Calu3 (cell line): ENCODE measurements around the gene DENND11. TPM values are rescaled to one million over a fixed set of nuclear protein-coding genes. Genes with fewer than 3 reads are reported as not detected.

Experiments used
- BruUV-seq: library from RNA; stranded (reverse); fragments of 400-500 nt; replicated peaks from 2 replicates; lab custom pipeline; 2021; lab: Mats Ljungman, UMichigan
- CTCF ChIA-PET: fragments of 300-600 bp; sonication (Branson Sonifier 250); formaldehyde crosslinking; loops from one replicate; lab custom pipeline; 2022; ENCODE audit warnings: antibody characterized with exemption; lab: Charles Lee
- DNase-seq: peaks from one replicate; pipeline ENCODE4 v3.0.0; 2022
- H3K27ac Mint-ChIP-seq: one replicate; pipeline ENCODE4 v1.8.0; 2022; ENCODE audit warnings: mixed read lengths; ENCODE audit not compliant: unreplicated experiment
- H3K27me3 Mint-ChIP-seq: one replicate; pipeline ENCODE4 v1.8.0; 2022; ENCODE audit warnings: mixed read lengths; ENCODE audit not compliant: unreplicated experiment
- H3K36me3 Mint-ChIP-seq: one replicate; pipeline ENCODE4 v1.8.0; 2022; ENCODE audit warnings: mild to moderate bottlenecking, moderate library complexity, mixed read lengths; ENCODE audit not compliant: insufficient read depth, unreplicated experiment
- H3K4me1 Mint-ChIP-seq: one replicate; pipeline ENCODE4 v1.8.0; 2022; ENCODE audit warnings: mild to moderate bottlenecking, low read depth, mixed read lengths; ENCODE audit not compliant: unreplicated experiment
- H3K4me3 Mint-ChIP-seq: one replicate; pipeline ENCODE4 v1.8.0; 2022; ENCODE audit warnings: mild to moderate bottlenecking, low read depth, moderate library complexity, mixed read lengths; ENCODE audit not compliant: unreplicated experiment
- H3K9me3 Mint-ChIP-seq: one replicate; pipeline ENCODE4 v1.8.0; 2022; ENCODE audit warnings: low read depth, mixed read lengths; ENCODE audit not compliant: unreplicated experiment
- intact Hi-C: fragments of 100-400 bp; cut with micrococcal nuclease; formaldehyde crosslinking; loops from one replicate; pipeline ENCODE4 v1.10.0; 2022; ENCODE audit not compliant: unreplicated experiment
- total RNA-seq: library from RNA; stranded (reverse); gene quantifications from 2 replicates; pipeline ENCODE4 v1.2.3, GENCODE V29; 2022
- TF ChIP-seq, protein P1 (sequence below): fragments of 200-600 bp; IDR thresholded peaks from one replicate; pipeline ENCODE4 v1.8.0; 2022; ENCODE audit warnings: antibody characterized with exemption; ENCODE audit not compliant: unreplicated experiment

The DENND11 gene
- total RNA-seq, 1 experiment from 2014 or later: 26.5 TPM

DNA sequence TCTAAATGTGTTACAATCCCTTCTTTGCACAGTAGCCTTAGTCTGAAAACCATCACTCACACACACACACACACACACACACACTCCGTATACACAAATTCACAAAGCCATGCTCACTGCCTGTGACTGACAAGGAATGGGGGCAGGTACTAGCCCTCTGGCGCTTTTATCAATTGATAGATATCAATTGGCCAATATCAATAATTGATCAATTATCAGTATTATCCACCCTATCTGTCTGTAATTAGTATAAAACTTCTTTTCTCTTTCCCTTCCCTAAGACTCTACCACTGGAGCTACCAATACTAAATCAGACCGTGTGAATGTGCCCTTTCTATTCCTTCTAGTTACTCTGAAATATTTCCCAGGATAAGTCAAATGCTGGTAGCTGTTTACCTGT, 2.1 kb downstream of the DENND11 start:
- H3K9me3 Mint-ChIP-seq: no peaks in the 10 kb centered on the region
- no peaks in the 10 kb centered on the region for H3K27me3 Mint-ChIP-seq
- DNase-seq: no peak
- TF ChIP-seq, protein P1, sequence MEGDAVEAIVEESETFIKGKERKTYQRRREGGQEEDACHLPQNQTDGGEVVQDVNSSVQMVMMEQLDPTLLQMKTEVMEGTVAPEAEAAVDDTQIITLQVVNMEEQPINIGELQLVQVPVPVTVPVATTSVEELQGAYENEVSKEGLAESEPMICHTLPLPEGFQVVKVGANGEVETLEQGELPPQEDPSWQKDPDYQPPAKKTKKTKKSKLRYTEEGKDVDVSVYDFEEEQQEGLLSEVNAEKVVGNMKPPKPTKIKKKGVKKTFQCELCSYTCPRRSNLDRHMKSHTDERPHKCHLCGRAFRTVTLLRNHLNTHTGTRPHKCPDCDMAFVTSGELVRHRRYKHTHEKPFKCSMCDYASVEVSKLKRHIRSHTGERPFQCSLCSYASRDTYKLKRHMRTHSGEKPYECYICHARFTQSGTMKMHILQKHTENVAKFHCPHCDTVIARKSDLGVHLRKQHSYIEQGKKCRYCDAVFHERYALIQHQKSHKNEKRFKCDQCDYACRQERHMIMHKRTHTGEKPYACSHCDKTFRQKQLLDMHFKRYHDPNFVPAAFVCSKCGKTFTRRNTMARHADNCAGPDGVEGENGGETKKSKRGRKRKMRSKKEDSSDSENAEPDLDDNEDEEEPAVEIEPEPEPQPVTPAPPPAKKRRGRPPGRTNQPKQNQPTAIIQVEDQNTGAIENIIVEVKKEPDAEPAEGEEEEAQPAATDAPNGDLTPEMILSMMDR: no peak
- BruUV-seq: TSS peak; percentile 22
- CTCF ChIA-PET: no interaction called here
- H3K36me3 Mint-ChIP-seq: peaks cover 6% of the 10 kb centered on the region
- peaks cover 61% of the 10 kb centered on the region for H3K4me1 Mint-ChIP-seq
- H3K4me3 Mint-ChIP-seq: peak overlapping the region; percentile 55
- intact Hi-C loops: no loop called here
- no peak overlapping the region for H3K27ac Mint-ChIP-seq

DNA sequence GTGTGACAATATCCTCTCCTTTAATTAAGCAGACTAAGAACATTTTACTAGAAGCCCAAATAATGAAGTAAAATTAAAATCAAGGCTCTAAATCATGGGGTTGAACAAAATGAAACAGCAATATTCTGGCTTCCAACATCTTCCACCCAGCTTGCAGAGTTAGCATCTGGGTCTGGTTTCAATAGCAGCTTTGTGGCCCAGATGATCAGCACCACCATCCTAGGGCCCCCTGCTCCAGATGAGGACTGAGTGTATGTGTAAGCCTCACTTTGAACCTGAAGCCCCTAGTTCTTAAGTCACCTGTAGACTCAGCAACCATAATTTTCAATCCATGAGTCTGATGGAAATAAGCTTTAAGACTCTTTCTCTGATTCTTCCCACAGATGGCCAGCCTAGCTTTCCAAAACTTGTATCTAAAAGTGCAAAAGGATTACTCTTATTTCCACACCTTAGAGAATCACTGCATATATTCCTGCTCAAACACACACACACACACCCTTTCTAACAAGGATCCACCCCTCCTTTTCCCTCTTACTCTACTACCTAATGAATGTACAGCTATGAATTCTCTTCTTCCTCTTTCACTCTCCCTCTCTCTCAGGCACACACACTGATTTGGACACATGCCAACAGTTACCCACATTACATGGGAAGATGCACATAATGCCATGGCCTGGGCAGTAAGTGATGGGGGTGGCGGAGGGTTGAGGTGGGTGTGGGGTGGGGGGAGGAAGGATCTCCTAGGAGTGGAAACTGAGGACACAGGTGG, 3.5 kb downstream of the DENND11 start:
- H3K4me3 Mint-ChIP-seq: no peak overlapping the region
- peaks cover 6% of the 10 kb centered on the region for H3K36me3 Mint-ChIP-seq
- no TSS peak for BruUV-seq
- no peak for DNase-seq
- H3K27me3 Mint-ChIP-seq: no peaks in the 10 kb centered on the region
- CTCF ChIA-PET: interaction anchor here (0.6 to 1.0 kb wide), 2 partner anchors 11 to 236 kb away, joined by 4 to 8 read pairs; no protein-coding TSS in a partner anchor
- intact Hi-C loops: no loop called here
- peaks cover 58% of the 10 kb centered on the region for H3K4me1 Mint-ChIP-seq
- H3K9me3 Mint-ChIP-seq: no peaks in the 10 kb centered on the region
- TF ChIP-seq, protein P1: no peak
- H3K27ac Mint-ChIP-seq: no peak overlapping the region

DNA sequence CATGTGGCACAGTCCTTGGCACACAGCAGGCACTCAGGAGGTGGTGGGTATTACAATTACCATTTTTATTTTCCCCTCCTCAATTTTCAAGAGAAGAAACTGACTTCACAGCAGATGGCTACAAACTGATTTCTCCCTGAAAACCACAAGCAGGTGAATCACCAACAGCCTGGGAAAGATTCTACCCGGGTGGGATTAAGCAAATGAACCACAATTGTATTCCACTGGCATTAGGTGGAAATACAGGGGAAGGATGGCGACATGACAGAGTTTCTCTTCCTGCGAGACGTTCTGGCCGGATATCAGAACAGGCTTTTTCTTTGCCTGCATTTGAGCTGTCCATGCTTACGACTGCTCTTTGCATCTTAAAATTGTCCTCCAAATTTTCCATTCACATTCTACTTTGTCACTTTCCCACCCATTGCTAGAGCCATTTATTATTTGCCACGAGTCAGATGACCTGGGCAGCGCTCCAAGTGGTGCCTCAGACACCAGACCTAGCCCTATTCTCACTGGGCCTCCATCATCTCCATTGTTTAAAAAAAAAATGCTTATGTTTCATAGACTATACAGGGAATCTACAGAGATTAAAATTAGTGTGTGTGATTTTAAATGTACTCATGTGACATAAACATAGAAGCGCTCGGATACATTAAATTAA, 4.6 kb downstream of the DENND11 start:
- no peak for DNase-seq
- TF ChIP-seq, protein P1: no peak
- Mint-ChIP-seq H3K9me3 (no peaks in the 10 kb centered on the region), H3K27me3 (no peaks in the 10 kb centered on the region), H3K4me3 (no peak overlapping the region), H3K27ac (no peak overlapping the region), H3K4me1 (peaks cover 47% of the 10 kb centered on the region), H3K36me3 (peaks cover 3% of the 10 kb centered on the region)
- CTCF ChIA-PET: no interaction called here
- BruUV-seq: no TSS peak
- intact Hi-C loops: no loop called here

DNA sequence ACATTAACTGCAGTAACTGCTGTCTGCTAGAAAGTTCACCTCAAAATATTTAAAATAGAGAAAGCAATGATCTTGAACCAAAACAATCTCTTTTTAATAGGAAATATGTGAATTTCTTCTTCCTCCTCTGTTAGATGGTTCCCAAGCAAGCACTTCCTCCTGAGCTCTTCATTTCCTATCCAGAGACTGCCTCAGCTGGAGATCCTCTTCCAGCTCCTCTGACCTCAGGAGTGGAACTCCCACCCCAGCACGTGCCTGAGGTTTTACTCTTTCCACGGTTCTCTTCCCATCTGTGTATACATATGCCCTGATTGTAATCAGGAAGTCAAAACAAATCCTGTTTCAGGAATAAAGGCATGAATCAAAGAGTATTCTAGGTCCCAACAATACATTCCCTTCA, 5.6 kb downstream of the DENND11 start:
- no peaks in the 10 kb centered on the region for H3K36me3 Mint-ChIP-seq
- DNase-seq: no peak
- no peak overlapping the region for H3K4me3 Mint-ChIP-seq
- no peak overlapping the region for H3K27ac Mint-ChIP-seq
- H3K4me1 Mint-ChIP-seq: peaks cover 45% of the 10 kb centered on the region
- intact Hi-C loops: no loop called here
- no peaks in the 10 kb centered on the region for H3K27me3 Mint-ChIP-seq
- TF ChIP-seq, protein P1: no peak
- CTCF ChIA-PET: no interaction called here
- BruUV-seq: no TSS peak
- no peaks in the 10 kb centered on the region for H3K9me3 Mint-ChIP-seq
